ENCODE results near the gene SULT1A2.
"Not testable (repeated sequence)": the region's sequence is repeated elsewhere in the genome, so short reads cannot be mapped to it uniquely, and the experiment has no call there.

SULT1A2 gene

DNA sequence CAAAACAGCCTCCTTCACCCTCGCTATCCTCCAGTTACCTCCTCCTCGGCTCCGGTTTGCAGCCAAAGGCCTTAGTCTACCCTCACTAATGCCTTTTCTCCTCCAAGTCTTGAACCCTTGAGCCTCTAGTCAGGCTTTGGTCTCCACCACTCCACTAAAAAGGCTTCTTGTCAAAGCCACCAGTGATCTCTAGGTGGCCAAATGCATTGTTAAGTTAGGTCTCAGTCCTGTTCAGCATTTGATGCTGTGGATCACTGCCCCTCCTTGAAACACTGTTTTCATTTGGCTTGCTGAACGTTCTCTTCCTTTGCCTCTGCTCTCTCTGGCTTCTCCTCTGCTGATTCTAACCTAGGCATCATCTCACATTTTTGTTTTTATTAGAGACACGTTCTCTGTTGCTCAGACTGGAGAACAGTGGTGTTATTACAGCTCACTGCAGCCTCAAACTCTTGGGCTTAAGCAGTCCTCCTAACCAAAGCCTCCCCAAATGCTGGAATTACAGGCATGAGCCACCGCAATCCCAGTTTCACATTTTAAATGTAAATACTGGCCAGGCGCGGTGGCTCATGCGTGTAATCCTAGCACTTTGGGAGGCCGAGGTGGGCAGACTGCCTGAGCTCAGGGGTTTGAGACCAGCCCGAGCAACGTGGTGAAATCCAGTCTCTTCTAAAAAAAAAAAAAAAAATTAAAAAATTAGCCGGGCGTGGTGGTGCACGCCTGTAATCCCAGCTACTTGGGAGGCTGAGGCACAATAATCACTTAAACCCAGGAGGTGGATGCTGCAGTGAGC is 42.0 kb downstream of the SULT1A2 start:
- DNase-seq, result no peak

DNA sequence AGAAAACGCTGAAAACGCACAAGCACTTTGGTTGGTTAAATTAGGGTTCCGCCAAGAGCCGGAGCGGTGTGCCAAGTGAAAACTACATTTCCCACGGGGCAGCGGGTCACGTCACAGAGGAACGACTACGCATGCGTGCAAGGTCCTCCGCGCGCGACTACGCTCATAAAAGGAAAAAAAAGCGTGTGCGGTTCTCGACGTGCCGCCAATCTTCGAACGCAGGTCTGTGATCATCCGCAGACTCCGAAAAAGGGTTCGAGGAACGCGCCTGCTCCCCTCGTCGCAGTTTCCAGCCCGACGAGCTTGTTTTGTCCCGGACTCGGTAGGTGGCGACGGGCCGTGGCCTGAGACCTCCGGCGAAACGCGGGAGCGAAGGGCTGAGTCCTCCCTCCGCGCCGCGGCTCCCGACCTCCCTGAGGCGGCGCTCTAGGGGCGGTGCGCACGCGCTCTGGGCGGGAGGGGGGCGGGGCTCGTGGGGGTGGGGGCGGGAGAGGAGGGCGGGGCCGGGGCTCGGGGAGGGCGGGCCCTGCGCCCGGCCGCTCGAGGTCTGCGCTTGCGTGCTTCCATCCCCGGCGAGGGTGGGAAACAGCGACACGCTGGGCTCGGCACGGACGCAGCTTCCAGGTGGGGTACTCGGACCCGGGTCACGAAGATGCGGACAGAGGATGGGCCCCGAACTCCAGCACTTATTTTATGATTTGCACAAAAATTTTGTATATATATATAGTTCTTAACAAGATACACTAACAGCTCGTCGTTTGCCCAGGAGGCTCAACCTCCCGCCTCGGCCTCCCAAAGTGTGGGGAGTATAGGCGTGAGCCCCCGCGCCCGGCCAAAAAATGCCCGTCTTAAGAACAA is 42.8 kb downstream of the SULT1A2 start, which contains the start of gene SGF29:
Gene SGF29, plus strand, starts transcription at position 145 of the 858 bp plus-strand sequence. CDS start 27,150 bp downstream, outside the sequence.
- DNase-seq, result peak in 1 of 2 experiments; percentile 59

DNA sequence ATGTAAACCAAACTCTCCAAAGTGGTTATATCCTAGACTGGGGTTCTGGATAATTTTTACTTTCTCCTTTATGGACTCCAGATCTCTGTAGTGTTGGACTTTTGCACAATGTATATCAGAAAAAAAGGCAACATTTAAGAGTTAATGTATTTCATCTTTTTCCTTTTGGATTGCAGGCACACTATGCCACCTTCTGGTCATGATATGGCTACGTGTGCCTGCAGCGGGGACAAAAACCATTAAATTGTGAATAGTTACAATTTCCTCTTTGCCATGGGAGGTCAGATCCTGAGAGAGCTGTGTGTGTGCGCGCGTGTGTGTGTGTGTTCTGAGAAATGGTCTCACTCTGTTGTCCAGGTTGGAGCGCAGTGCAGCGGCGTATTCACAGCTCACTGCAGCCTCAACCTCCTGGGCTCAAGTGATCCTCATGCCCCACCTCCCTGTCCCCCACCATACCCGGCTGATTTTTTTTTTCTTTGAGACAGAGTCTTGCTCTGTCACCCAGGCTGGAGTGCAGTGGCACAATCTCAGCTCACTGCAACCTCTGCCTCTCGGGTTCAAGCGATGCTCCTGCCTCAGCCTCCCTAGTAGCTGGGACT is 47.5 kb downstream of the SULT1A2 start:
- DNase-seq, result no peak

- no peak for DNase-seq
Measured at GRCh38 chr16:28548306-28548802, 48.5 kb downstream of the SULT1A2 start.

- DNase-seq, result no peak
Measured at GRCh38 chr16:28546626-28547025, 50.2 kb downstream of the SULT1A2 start.

DNA sequence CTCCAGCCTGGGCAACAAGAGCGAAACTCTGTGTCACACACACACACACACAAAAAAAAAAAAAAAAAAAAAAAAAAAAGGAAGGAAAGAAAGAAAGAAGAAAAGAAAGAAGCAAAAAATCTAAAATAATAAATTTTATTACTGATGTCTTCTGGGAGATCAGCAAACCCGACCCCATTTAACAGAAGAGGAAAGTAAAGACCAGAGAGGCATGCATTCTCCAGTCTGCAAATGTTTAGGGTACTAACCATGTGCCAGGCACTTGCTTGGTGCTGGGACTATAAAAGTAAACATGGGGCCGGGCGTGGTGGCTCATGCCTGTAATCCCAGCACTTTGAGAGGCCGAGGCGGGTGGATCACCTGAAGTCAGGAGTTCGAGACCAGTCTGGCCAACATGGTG is 50.9 kb downstream of the SULT1A2 start:
- DNase-seq, result not testable (repeated sequence)

- DNase-seq, result no peak
Measured at GRCh38 chr16:28544998-28545397, 51.9 kb downstream of the SULT1A2 start.

DNA sequence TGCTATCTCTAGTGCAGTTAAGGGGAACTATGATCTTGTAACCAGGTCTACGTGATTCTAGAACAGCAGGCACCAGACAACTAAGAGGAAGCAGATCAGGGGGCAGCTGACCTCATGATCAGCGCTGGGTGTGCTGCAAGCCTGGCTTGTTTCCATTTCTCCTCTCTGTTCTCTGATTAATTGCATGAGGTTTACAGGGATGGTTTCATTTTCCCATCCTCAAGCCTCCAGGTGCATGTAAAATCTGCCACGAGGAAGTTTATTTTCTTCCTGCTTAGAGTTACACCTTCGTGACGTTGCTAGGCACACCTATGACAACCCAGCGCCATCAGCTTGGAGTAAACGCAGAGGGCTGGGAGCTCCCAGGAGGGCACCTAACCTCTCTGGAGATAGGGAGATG is 53.8 kb downstream of the SULT1A2 start:
- no peak for DNase-seq

DNA sequence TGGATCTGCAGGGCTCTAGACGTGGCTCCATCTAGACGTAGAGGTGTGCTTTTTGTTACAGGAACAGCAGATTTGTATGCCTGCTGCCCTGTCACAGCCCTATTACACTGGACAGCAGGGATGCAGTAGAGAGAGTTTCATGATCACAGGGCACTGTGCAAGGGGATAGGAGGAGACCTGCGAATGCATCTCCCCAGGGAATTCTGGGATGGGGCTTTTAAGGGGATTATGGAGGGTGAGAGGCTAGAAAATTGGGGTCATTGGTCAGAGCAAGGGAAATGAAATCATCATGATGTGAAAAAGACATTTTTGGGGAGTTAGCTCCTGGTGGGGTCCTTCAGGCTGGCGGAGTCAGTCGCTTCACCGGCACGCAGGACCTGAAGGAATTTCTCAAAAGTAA is 54.2 kb downstream of the SULT1A2 start:
- no peak for DNase-seq

Measured in cerebellar nuclear complex (tissue), 1 donor.